ENCODE measurements around the gene DMAP1. TPM values are rescaled to one million over a fixed set of nuclear protein-coding genes. Genes with fewer than 3 reads are reported as not detected.

The DMAP1 gene
- total RNA-seq, 1 donor from 2014 or later, result 26.7 TPM

GRCh38 chr1:44229435-44230167 is 16.3 kb downstream of the DMAP1 start:
- no peak for TF ChIP-seq CTCF (IDR thresholded peaks at IDR 0.05; ENCODE audit: borderline replicate concordance)
- H3K4me3 ChIP-seq, result no peak overlapping the region
- H3K36me3 ChIP-seq, result peaks cover 16% of the 10 kb centered on the region
- no peak overlapping the region for H3K27ac ChIP-seq (replicated peaks)
- intact Hi-C loops (cut with micrococcal nuclease), result loop anchor here (10.0 kb wide), 1 partner anchor 365 kb away; no protein-coding TSS in a partner anchor
- peaks cover 5% of the 10 kb centered on the region for H3K4me1 ChIP-seq
- H3K9me3 ChIP-seq (replicated peaks), result no peaks in the 10 kb centered on the region
- DNase-seq, result no peak
- no peaks in the 10 kb centered on the region for H3K27me3 ChIP-seq (ENCODE audit: low read depth)

GRCh38 chr1:44230796-44231195 is 17.5 kb downstream of the DMAP1 start:
- Histone ChIP-seq H3K4me1 (peaks cover 5% of the 10 kb centered on the region), H3K9me3 (replicated peaks) (no peaks in the 10 kb centered on the region), H3K27me3 (ENCODE audit: low read depth) (no peaks in the 10 kb centered on the region), H3K27ac (replicated peaks) (no peak overlapping the region), H3K4me3 (no peak overlapping the region), H3K36me3 (peaks cover 16% of the 10 kb centered on the region)
- DNase-seq, result no peak
- intact Hi-C loops (cut with micrococcal nuclease), result no loop called here
- no peak for TF ChIP-seq CTCF (IDR thresholded peaks at IDR 0.05; ENCODE audit: borderline replicate concordance)

- H3K4me1 ChIP-seq, result peaks cover 5% of the 10 kb centered on the region
- no peaks in the 10 kb centered on the region for H3K9me3 ChIP-seq (replicated peaks)
- no peak for DNase-seq
- intact Hi-C loops (cut with micrococcal nuclease), result no loop called here
- no peak for TF ChIP-seq CTCF (IDR thresholded peaks at IDR 0.05; ENCODE audit: borderline replicate concordance)
- no peak overlapping the region for H3K27ac ChIP-seq (replicated peaks)
- H3K4me3 ChIP-seq, result no peak overlapping the region
- H3K36me3 ChIP-seq, result peaks cover 14% of the 10 kb centered on the region
- no peaks in the 10 kb centered on the region for H3K27me3 ChIP-seq (ENCODE audit: low read depth)
Measured at GRCh38 chr1:44233593-44233992, 20.3 kb downstream of the DMAP1 start.

- peaks cover 9% of the 10 kb centered on the region for H3K36me3 ChIP-seq
- no peak overlapping the region for H3K4me3 ChIP-seq
- no peaks in the 10 kb centered on the region for H3K9me3 ChIP-seq (replicated peaks)
- peaks cover 24% of the 10 kb centered on the region for H3K4me1 ChIP-seq
- H3K27ac ChIP-seq (replicated peaks), result no peak overlapping the region
- no peak for DNase-seq
- intact Hi-C loops (cut with micrococcal nuclease), result no loop called here
- no peaks in the 10 kb centered on the region for H3K27me3 ChIP-seq (ENCODE audit: low read depth)
- no peak for TF ChIP-seq CTCF (IDR thresholded peaks at IDR 0.05; ENCODE audit: borderline replicate concordance)
Measured at GRCh38 chr1:44235808-44236207, 22.5 kb downstream of the DMAP1 start.

- intact Hi-C loops (cut with micrococcal nuclease), result no loop called here
- Histone ChIP-seq H3K4me3 (no peak overlapping the region), H3K36me3 (peaks cover 5% of the 10 kb centered on the region), H3K9me3 (replicated peaks) (no peaks in the 10 kb centered on the region), H3K27ac (replicated peaks) (no peak overlapping the region), H3K27me3 (ENCODE audit: low read depth) (no peaks in the 10 kb centered on the region), H3K4me1 (peaks cover 32% of the 10 kb centered on the region)
- TF ChIP-seq CTCF (IDR thresholded peaks at IDR 0.05; ENCODE audit: borderline replicate concordance), result no peak
- no peak for DNase-seq
Measured at GRCh38 chr1:44236490-44237272, 23.4 kb downstream of the DMAP1 start.
